Erythroblast (primary cell): ENCODE results near the gene HMGA1.
A peak's percentile ranks its signal among the peaks of the same experiment; 100 is the strongest.

Experiments used
- DNase-seq, 2 experiments: peaks; one replicate each; lab custom pipeline; 2025; lab: John Stamatoyannopoulos, UW
- GATA1 ChIP-seq: IDR thresholded peaks from 2 replicates; pipeline ENCODE4 v1.6.1; 2011; ENCODE audit warnings: low read depth, mild to moderate bottlenecking, control low read depth, low read length, moderate library complexity
- POLR2A ChIP-seq: IDR thresholded peaks from 2 replicates; pipeline ENCODE4 v1.6.1; 2011; ENCODE audit warnings: mild to moderate bottlenecking, low read length

Gene HMGA1

GRCh38 chr6:34236443-34237315 lies at the start of gene HMGA1:
TSS of gene HMGA1 (plus strand) at chr6:34236873. CDS start at chr6:34240781, 3,908 bp downstream.
- DNase-seq, result peak; percentile 96 to 97

GRCh38 chr6:34189806-34190503 lies 46.7 kb upstream of the HMGA1 start:
- DNase-seq, result peak; percentile 23 to 39
- TF ChIP-seq POLR2A (no peak), GATA1 (no peak)

More at GRCh38 chr6:34236443-34237315, at the start of gene HMGA1:
- TF ChIP-seq POLR2A (peak; percentile 96), GATA1 (no peak)

- DNase-seq, result no peak
- no peak for TF ChIP-seq GATA1
- TF ChIP-seq POLR2A, result no peak
Measured at GRCh38 chr6:34190504-34191122, 46.1 kb upstream of the HMGA1 start.

- TF ChIP-seq GATA1, result no peak
- no peak for TF ChIP-seq POLR2A
- no peak for DNase-seq
Measured at GRCh38 chr6:34194772-34195171, 41.9 kb upstream of the HMGA1 start.

- no peak for DNase-seq
- TF ChIP-seq POLR2A (no peak), GATA1 (no peak)
Measured at GRCh38 chr6:34195726-34196115, 41.0 kb upstream of the HMGA1 start.

- peak; percentile 81 to 92 for DNase-seq
- TF ChIP-seq POLR2A, result no peak
- no peak for TF ChIP-seq GATA1
Measured at GRCh38 chr6:34196116-34196832, 40.4 kb upstream of the HMGA1 start.

GRCh38 chr6:34196833-34197195 lies 39.9 kb upstream of the HMGA1 start:
- no peak for DNase-seq
- no peak for TF ChIP-seq POLR2A
- no peak for TF ChIP-seq GATA1

GRCh38 chr6:34200340-34200971 lies 36.2 kb upstream of the HMGA1 start:
- peak in 1 of 2 experiments; percentile 24 for DNase-seq
- TF ChIP-seq POLR2A (no peak), GATA1 (no peak)

GRCh38 chr6:34201455-34202107 lies 35.1 kb upstream of the HMGA1 start:
- DNase-seq, result peak in 1 of 2 experiments; percentile 28
- TF ChIP-seq POLR2A (no peak), GATA1 (no peak)

- no peak for DNase-seq
- TF ChIP-seq GATA1 (no peak), POLR2A (no peak)
Measured at GRCh38 chr6:34202329-34203201, 34.1 kb upstream of the HMGA1 start.

- DNase-seq, result no peak
- TF ChIP-seq GATA1, result no peak
- no peak for TF ChIP-seq POLR2A
Measured at GRCh38 chr6:34204693-34205092, 32.0 kb upstream of the HMGA1 start.
